ENCODE measurements around the gene TMEM167A. TPM values are rescaled to one million over a fixed set of nuclear protein-coding genes. Genes with fewer than 3 reads are reported as not detected.

TMEM167A gene, protein sequence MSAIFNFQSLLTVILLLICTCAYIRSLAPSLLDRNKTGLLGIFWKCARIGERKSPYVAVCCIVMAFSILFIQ
- 50.5 TPM for total RNA-seq
- long read RNA-seq, full-length matches to known transcripts = 71 of 78 reads
- long read RNA-seq, partial matches to known transcripts = 1 of 78 reads
- long read RNA-seq, other reads (novel, unspliced or antisense) = 6 of 78 reads

DNA sequence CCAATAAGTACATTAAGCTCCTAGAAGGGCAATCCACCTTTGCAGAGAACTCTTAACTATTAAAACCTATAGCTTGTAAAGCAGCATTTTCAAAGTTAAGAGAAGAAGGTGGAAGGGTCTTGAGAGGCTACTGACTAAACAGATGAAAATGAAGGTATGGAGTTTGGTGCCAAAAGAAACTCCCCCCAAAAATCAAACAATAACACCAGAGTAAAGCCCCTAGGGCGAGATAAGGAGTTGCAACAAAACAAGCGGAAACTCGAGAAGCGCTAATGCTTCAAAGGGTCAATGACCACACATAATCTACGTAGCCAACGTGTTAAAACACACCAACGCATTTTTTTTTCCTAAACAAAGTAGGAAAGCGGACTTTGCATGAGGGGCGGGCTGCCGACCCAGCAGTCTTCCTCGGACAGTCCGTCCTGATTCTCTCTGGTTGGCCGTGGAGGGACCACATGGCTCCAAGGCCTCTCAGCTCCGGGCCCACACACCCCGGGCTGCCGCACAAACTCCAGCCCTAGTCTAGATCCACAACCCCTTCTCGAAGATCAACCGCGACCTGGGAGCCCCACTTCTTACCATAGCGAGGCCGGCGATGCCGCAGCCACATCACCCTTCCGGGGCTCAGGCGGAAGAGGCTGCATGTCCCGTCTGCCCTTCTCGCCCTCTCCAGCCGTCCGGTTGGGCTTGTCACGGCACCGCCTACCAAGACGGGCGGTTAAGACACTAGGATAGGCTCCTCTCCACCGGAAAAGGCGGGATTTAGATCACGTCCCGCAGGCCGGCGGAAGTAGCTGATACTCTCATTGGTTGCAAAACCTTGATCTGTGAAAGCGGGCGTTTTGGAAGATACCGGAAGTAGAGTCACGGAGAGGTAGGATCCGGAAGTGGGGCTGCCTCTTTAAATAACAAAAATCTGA is at the start of gene TMEM167A, which contains the start of gene XRCC4:
Gene TMEM167A, minus strand, starts transcription at position 653 of the 920 bp plus-strand sequence. Its CDS starts 71 bp downstream, at position 582.
Gene XRCC4, plus strand, starts transcription at position 806 of the 920 bp plus-strand sequence. CDS start 27,373 bp downstream, outside the sequence.
- ATAC-seq = peak; percentile 100
- intact Hi-C loops (cut with micrococcal nuclease) = no loop called here

DNA sequence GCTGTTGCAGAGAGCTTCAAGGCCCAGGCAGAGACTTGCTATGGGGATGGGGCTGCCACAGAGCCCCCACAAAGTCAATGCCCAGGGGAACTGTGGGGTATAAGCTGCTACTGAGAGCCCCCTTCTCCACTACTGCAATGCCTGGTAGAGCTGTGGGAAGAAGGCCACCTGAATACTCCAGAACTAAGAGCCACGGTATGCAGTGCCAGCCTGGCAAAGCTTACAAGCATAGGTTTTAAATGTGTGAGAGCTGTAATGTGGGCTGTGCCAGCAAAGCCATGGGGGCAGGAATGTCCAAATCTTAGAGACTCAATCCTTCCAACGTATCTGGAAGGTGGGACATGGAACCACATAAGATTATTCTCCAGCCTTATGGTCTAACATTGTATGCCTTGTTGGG is 49.3 kb upstream of the TMEM167A start:
- DNase-seq (no peak), ATAC-seq (peak; percentile 55)
- intact Hi-C loops (cut with micrococcal nuclease) = no loop called here

More for the DNA sequence above, at the start of gene TMEM167A, which contains the start of gene XRCC4:
- peak; percentile 95 for DNase-seq

DNA sequence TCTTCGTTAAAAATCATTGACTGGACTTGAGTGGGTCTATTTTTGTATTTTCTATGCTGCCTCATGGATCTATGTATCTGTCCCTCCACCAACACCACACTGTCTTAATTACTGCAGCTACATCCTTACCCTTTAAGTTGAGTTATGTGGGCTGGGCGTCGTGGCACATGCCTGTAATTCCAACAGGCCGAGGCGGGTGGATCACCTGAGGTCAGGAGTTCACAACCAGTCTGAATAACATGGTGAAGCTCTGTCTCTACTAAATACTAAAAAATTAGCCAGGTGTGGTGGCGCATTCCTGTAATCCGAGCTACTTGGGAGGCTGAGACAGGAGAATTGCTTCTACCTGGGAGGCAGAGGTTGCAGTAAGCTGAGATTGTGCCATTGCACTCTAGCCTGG is 48.4 kb upstream of the TMEM167A start:
- ATAC-seq = no peak
- intact Hi-C loops (cut with micrococcal nuclease) = no loop called here
- DNase-seq = no peak

DNA sequence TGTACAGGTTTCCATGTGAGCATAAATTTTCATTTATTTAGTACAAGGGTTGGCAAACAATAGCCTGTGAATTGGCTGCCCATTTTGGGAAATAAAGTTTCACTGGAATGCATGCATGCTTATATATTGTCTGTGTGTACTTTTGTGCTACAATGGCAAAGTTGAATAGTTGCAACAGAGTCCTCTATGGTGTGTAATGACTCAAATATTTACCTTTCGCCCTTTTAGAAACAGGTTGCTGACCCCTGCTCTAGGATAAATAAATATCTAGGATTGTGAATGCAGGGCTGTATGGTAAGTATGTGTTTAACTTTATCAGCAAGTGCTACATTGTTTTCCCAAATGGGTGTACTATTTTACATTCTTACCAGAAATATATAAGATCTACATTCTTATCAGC is 47.4 kb upstream of the TMEM167A start:
- DNase-seq (no peak), ATAC-seq (no peak)
- intact Hi-C loops (cut with micrococcal nuclease) = no loop called here

DNA sequence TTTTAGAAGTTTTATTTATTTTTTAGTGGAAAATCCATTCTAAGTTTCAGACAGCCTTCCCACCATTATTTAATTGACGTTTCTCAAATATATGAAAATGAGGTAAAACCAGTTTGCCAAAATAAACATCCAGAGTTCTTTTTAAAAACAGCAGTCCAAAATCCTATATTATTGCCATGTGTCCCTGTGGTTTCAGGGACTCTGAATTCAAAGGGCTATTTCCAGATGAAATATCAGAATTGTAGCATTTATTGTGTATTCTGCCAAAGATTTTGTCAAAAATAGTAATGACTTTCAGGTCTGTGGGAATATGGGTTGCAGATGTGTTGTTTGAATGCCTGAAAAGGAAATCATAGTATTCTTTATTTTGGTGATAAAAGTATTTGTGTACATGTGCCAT is 41.8 kb upstream of the TMEM167A start:
- no peak for DNase-seq
- intact Hi-C loops (cut with micrococcal nuclease) = no loop called here
- ATAC-seq = no peak

DNA sequence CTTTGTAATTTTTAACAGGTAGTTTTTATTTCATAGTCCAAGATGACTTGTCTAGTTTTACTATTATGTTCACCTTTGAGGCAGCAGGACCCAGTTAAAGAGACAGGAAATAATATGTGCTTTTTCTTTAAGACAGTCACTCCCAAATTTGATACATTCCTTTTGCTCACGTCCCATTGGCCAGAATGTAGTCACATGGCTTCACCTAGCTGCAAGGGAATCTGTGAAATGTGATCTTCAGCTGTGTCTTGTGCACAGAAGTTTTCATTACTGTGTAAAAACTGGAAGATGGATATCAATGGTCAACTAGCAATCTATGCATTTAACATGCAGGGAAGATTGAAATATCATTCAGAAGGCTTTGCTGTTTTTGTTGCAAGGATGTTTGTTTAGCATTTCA is 41.3 kb upstream of the TMEM167A start:
- DNase-seq (no peak), ATAC-seq (no peak)
- intact Hi-C loops (cut with micrococcal nuclease) = no loop called here

DNA sequence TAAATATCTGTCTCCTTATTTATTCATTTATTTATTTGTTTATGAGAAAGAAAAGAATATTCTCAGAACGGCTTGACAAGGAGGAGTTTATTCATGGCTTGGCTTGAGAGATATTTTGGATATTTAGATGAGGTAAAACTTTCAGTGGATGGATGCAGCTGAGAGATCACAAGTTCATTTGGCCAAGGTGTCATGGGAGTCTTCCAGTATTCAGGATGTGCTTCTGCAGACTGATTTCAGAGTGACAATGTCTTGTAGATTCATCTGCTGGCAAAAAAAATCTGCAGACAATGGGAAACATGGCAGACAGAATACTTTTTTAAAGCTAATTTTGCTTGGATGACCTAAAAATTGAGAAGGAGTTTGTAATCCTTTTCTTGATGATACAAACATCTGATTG is 38.6 kb upstream of the TMEM167A start:
- DNase-seq (no peak), ATAC-seq (no peak)
- intact Hi-C loops (cut with micrococcal nuclease) = no loop called here

DNA sequence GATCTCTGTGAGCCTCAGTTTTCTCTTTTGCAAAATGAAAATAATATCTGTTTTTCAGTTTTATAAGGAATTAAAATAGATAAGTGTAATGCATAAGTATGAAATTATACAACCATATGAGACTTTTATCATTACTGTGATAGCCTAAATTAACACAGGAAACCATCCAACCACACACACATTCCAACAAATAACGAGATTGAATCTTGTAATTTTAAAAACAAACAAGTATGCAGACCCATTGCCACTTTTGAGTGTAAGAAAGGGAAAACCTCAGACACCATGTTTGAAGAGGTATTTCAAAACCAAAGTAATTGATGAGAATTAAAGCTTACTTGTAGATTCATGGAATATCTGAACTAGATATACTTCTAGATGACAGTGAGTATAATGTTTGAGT is 32.2 kb upstream of the TMEM167A start:
- intact Hi-C loops (cut with micrococcal nuclease) = no loop called here
- ATAC-seq = no peak

DNA sequence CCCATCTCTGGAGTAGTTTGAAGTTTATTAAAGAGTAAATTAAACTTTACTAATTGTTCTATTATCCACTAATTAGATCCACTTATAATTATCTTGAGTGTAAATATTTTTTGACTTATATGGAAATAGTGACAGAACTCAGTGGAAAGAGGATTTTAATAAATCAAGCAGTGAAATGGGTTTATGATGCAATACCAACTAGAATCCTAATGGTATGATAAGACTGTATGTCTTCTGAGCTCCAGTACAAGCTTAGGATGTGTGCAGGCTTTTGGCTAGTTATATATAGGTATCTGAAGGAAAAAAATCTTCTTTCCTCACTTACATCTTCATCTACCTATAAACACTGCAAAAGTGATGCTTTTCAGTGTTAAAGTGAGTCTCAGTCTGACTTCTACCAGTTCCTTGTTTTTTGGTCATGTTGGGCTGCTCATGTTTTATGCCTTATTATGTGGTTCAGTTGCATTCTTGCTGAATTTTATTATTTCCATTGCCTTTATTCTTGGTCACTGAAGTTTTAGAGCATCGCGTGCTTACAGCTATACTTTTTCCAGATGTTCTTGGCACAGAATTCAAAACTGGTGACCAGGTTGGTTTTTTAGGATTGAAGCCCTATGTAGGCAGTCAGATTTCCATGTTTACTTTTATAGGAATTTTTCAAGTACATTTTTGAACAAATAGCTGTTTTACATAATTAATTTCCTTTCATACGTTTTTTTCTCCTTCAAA is 30.7 kb upstream of the TMEM167A start:
- ATAC-seq = no peak
- DNase-seq = no peak
- intact Hi-C loops (cut with micrococcal nuclease) = no loop called here

More for the DNA sequence above, 32.2 kb upstream of the TMEM167A start:
- no peak for DNase-seq

DNA sequence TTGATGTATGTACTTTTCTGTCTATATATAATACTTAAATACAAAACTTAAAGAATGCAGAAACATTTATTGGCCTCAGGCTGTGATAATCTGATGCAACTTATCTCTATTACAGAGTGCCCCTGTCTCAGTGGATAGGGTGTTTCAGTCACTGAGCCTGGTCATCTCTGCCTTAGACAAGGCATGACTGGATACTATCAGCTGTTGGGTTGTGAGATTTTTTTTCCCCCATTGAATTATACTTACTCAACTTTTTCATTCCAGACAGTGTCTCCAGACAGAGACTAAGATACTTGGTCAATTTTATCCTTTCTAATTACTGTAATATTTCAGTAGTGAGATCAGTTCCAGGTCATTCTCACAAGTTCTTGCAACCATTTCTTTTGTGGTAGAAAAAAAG is 26.8 kb upstream of the TMEM167A start:
- no peak for DNase-seq
- intact Hi-C loops (cut with micrococcal nuclease) = no loop called here
- no peak for ATAC-seq

DNA sequence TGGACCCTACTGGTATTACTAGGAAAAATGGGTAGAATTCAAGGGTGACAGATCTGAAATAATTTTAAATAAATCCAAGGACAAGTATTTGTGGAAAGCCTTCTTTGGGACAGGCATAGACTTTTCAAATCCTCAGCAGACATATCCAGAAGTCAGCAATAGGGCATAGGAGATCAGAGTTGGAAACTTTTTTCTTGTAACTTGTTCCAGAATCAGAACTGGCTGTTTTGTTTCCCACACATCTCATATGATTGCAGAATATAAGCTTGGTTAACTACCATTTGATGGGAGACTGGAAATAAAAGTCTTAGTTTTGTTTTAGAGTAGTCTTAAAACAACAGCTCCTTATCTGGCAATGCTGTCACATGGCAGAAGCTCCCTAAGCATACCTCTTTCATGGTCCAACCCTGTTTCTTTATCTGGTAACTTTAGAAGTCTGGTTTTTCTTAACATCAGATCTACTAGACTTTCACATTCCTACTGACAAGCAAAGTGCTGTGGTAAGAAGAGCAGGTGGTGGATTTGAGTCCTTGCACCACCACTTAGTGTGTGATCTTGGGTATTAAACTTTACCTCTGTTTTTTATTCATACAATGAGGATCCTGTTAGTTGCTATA is 25.3 kb upstream of the TMEM167A start:
- ATAC-seq = no peak
- DNase-seq = no peak
- intact Hi-C loops (cut with micrococcal nuclease) = no loop called here

DNA sequence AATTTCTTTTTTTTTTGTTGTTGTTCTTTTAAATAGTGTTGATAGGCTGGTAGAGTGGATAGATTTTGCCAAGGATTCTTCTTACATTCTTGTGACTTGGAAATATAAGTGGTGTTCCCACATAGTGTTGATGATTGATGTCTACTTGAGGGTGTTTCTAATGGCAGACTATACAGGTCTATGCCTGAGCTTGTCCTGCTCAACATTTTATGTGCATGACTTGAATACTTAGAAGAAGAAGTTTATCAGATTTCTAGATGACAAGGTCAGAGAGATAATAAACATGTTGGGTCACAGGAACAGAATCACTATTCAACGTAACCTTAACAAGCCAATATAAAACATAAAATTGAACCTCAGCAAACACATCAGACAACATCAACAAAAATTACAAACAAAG is 24.3 kb upstream of the TMEM167A start:
- intact Hi-C loops (cut with micrococcal nuclease) = no loop called here
- no peak for DNase-seq
- peak; percentile 40 for ATAC-seq

DNA sequence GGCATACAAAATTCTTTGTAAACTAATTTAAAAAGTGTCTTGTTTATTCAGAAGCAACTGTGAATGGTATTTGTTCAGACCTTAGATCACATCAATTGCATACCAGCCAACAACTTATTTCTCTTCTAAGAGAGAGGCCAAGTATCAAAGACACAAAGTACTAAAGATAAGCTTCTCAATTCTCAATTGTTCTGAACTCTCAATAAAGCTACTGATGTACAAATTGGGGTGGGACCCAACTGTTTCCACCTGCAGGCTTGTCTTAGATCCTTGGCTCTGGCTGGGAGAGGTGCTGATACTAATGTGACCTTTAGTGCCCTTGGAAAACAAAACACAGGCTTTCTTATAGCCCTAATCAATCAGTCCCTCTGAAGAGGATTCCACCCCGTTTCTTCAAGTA is 22.3 kb upstream of the TMEM167A start:
- DNase-seq (no peak), ATAC-seq (peak; percentile 19)
- intact Hi-C loops (cut with micrococcal nuclease) = no loop called here

DNA sequence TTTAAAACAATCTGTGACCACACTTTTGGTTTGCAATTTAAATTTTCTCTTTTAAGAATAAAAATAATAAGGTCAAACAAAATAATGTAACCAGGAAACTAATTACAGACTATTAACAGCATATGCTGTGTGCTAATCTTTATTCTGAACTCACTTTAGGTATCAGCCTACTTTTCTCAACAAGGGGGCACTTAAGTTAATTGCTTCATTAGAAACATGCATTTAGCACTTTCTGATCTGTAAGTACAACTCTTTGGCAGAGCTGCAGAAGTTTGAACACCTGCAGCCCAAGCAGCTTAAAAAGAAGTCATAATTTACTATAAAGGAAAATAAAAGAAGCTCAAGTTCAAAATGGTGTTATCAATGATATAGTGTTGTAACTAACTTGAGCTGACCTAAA is 21.8 kb upstream of the TMEM167A start:
- ATAC-seq = peak; percentile 5
- intact Hi-C loops (cut with micrococcal nuclease) = no loop called here

DNA sequence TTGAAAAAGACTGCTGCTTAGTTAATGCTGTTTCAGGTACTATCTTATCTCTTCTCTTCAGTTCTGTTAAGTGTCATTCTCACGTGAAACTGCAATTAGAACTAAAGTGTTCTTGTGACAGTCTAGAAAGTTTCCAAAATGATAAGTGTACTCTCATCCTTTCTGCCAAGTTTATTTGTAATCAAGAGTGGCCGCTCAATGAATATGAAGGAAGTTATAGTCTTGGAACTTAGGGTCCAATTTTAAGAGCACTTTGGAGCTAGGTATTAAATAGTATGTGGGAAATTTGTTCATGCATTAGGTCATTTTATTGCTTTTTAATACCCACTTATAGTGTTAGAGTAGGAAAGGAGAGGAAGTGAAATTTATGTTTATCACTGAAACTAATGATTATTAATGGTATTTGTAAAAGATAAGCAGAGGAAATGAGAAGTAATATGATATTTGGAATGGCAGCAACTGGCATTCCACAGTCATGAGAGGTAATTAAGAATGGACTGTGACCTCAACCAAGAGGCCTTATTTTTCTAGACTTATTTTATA is 20.6 kb upstream of the TMEM167A start:
- DNase-seq (no peak), ATAC-seq (peak; percentile 86)
- intact Hi-C loops (cut with micrococcal nuclease) = no loop called here

More for the DNA sequence above, 21.8 kb upstream of the TMEM167A start:
- DNase-seq = no peak

DNA sequence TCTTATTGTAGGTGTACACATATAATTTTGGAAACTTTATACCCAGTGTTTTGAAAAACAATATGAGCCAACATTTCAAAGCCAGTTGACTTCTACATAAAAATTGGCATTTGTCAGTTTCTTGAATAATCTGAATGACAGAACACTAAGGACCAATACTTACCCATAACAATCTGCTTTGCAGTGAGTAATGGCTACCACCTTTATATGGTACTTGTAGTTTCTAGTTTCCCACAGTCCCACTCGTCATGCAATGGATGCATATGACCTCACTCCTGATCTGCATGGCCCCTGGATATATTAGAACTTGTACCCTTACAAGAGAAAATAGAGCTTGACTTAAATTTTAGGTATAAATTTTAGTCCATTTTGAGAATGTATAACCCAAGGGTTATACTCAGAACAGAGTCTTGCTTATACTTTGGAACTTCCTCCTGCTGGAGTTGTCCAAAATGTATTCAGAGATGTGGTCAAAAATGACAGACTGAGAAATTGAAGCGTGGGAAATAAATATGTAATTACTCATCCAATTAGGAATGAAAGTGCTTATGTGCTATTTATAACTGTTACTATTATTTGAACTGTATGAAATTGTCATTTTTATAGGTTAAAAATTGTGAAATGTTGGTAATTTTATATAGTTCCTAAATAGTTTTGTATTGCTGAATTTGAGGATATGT is 19.6 kb upstream of the TMEM167A start:
- ATAC-seq = peak; percentile 10
- intact Hi-C loops (cut with micrococcal nuclease) = no loop called here
- DNase-seq = no peak

DNA sequence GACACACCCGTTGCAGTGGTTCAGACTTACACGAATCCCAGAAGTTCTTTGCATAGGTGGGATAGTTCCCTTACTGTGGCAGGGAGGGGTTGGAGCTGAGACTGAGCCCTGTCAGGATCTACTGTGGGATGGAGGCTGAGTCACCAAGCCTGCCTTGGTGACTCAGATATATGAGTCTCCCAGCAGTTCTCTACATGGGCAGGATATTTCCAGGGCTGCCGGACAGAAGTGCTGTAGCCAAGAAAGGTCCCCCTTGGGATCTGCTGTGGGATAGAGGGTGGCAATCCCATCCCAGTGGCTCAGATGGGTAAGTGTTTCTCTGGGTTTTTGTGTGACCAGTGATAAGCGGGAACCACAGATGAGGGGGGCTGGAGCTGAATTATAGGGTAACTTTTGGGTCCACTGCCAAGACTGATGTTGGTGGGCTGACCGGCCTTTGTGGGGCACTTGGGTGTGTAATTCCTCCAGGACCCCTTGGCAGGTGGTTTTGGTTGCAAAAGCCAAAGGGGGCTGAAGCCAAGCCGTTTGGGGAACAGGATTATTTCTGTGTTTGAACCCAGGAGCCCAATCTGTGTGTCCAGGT is 18.9 kb upstream of the TMEM167A start:
- intact Hi-C loops (cut with micrococcal nuclease) = no loop called here
- DNase-seq = no peak

More for the DNA sequence above, 18.9 kb upstream of the TMEM167A start:
- no peak for ATAC-seq

Measured in left ventricle myocardium superior (tissue), 1 donor.